Dermis blood vessel endothelial cell (primary cell): ENCODE data around the gene STIM1. TPM values are rescaled to one million over a fixed set of nuclear protein-coding genes. Genes with fewer than 3 reads are reported as not detected.
"Not testable (repeated sequence)": the region's sequence is repeated elsewhere in the genome, so short reads cannot be mapped to it uniquely, and the experiment has no call there.

Source experiments
- DNase-seq: peaks from one replicate; pipeline ENCODE4 v3.0.0; 2010
- total RNA-seq: library from RNA; depleted of rRNA; stranded (reverse); fragments of >200 nt; gene quantifications from 2 replicates; pipeline ENCODE4 v1.2.3, GENCODE V29; 2014

Gene STIM1
- total RNA-seq, 1 donor from 2014 or later = 31.5 TPM

DNA sequence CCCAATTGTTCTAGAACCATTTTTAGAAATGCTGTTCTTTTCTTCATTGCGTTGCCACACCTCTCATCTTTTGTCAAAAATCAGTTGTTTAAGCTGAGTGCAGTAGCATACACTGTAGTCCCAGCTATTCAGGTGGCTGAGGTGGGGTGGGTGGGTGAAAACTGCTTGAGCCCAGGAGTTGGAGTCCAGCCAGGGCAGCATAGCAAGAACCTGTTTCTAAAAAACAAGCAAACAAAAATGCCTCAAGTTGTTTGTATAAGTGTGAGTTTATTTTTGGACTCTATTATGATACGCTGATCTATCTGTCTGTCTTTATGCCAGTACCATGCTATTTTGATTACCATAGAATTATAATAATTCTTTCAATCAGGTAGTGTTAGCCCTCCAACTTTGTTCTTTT lies 176.6 kb downstream of the STIM1 start:
- no peak for DNase-seq

- DNase-seq = no peak
These were observed 180.5 kb downstream of the STIM1 start for GRCh38 chr11:4035985-4036384.

GRCh38 chr11:4039011-4039410 lies 183.5 kb downstream of the STIM1 start:
- no peak for DNase-seq

- no peak for DNase-seq
These were observed 185.0 kb downstream of the STIM1 start for GRCh38 chr11:4040461-4040860.

DNA sequence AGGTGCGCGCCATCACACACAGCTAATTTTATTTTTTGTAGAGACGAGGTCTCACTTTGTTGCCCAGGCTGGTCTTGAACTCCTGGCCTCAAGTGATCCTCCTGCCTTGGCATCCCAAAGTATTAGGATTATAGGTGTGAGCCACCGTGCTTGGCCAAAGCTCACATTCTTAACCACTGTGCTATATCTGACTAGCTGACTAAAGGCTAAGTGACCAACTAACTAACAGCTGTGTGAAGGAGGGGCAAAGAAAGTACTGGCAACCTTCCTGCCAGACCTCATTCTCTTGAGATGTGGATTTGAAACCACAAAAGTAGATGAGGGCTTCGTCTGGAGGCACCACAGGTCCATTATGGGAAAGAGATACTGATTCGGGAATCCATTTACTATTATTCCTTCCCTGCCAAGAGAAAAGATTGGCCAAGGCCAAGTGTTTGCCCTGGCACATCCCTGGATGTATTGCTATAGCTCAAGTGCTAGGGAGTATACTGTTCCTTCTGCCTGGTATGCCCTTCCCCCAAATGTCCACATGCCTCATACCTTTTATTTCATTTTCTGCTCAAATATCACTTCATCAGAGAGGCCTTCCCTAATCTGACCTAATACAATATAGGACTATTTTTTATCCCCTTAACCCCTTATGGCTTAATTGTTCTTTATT lies 186.4 kb downstream of the STIM1 start:
- DNase-seq = no peak

GRCh38 chr11:4044976-4045646 lies 189.6 kb downstream of the STIM1 start:
- DNase-seq = no peak

GRCh38 chr11:4048340-4048739 lies 192.9 kb downstream of the STIM1 start:
- no peak for DNase-seq

DNA sequence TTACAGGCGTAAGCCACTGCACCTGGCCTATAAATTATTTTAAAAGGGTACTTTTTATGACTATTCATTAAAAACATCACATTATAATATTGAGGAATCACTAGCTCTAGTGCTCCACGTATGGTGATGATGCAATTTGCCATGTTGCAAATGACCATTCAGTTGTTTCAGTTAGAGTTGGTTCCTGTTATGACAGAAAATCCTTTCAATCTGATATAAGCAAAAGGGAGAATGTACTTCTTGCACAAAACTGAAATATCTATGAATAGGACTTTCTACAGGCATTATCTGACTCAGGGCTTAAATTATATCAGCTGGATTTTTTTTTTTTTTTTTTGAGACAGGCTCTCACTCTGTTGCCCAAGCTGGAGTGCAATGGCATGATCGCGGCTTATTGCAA lies 193.5 kb downstream of the STIM1 start:
- no peak for DNase-seq

DNA sequence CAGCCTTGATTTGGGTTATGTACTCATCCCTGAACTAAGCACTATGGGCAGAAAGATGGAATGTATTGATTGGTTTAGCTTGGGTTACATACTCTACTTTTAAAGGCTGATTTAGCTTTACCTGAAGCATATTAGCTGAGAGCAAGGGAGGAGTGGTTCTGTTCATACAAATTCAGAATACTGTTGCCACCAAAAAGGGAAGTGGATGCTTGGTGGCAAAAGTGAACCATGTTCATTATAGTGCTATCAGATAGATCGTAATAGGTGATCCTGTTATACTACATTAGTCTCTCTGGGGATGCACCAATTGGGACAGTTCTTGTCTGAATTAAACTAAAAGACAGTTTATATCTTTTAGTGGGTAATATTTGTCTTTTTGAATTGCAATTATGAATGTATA lies 194.7 kb downstream of the STIM1 start:
- no peak for DNase-seq

DNA sequence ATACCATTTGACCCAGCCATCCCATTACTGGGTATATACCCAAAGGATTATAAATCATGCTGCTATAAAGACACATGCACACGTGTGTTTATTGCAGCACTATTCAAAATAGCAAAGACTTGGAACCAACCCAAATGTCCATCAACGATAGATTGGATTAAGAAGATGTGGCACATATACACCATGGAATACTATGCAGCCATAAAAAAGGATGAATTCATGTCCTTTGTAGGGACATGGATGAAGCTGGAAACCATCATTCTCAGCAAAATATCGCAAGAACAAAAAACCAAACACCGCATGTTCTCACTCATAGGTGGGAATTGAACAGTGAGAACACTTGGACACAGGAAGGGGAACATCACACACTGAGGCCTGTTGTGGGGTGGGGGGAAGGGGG lies 197.7 kb downstream of the STIM1 start:
- DNase-seq = not testable (repeated sequence)

DNA sequence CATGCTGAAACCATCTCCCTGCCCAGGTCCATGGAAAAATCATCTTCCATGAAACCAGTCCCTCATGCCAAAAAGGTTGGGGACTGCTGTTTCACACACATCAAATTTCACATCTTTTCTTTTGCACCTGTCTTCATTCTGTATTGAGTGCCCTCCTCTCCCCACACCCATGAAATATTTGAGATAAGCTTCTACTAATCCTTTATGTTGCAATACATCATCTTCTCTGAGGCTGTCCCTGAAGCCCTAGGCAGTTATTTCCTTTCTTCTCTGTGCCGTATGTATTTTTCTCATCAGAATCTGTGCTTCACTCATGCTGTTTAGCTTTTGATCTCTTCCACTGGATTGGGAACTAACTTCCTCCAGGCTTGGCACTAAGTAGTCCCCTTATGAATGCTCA lies 199.2 kb downstream of the STIM1 start:
- DNase-seq = no peak

- no peak for DNase-seq
These were observed 204.0 kb downstream of the STIM1 start for GRCh38 chr11:4059424-4059823.

GRCh38 chr11:4060182-4060923 lies 204.9 kb downstream of the STIM1 start:
- DNase-seq = peak; percentile 32

DNA sequence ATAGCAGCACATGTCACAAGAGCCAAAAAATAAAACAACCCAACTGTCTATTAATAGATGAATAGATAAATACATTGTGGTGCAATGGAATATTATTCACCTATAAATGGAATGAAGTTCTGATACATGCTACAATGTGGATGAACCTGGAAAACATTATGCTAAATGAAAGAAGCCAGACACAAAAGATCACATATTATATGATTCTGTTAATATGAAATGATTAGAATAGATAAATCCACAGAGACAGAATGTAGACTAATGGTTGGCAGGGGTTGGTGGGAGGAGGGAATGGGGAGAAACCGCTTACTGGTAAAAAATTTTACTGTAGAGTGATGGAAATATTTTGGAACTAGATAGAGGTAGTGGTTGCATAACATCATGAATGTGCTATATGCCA lies 206.2 kb downstream of the STIM1 start:
- no peak for DNase-seq

DNA sequence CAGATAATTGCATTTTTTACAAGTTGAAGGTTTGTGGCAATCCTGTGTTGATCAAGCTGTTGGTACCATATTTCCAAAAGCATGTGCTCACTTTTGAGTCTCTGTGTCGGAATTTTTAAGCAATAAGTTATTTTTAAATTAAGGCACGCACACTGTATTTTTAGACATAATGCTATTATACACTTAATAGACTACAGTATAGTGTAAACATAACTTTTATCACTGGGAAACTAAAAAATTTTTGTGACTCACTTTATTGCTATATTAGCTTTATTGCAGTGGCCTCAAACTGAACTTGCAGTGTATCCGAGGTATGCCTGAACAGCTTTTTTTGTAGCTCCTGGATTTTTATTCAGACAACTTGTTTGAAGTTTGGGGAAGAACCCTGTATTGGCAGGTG lies 207.9 kb downstream of the STIM1 start:
- DNase-seq = no peak

- no peak for DNase-seq
These were observed 209.0 kb downstream of the STIM1 start for GRCh38 chr11:4064278-4064955.

GRCh38 chr11:4065086-4065485 lies 209.6 kb downstream of the STIM1 start:
- DNase-seq = no peak

DNA sequence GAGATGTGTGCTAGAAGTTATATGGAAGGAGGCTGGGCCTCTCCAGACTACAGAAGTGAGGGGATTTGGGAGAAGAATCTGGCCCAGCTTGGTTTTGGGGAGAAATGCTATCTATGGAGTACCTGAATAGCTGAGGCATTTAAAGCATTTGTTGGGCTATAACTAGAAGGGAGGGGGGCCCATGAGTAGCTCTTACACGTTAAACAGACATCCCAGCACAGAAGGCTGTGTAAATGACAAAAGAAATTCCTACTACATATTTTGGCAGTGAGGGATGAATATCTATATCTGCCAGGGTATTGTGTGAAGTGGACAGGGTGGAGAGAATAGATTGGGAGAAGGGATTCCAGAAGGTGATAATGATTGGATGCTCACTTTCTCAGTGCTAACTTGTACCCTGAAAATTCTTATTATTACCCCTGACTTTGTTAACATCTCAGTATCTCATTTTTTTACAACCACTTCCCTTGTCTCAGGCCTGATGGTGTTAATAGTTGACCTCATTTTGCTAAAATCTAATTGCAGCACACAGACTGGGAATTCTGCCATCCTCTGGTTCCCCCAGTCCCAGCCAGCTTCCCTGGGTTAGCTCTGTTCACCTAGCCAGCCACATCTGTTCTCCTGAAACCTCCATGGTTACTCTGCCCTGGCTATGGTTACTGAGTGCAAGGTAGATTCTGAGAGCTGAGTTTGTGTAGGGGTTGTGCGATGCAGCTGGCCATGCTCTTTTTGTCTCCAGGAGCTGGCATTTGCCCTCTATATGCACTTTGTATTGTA lies 210.3 kb downstream of the STIM1 start:
- DNase-seq = no peak

GRCh38 chr11:4066910-4067309 lies 211.4 kb downstream of the STIM1 start:
- DNase-seq = no peak

GRCh38 chr11:4068962-4069361 lies 213.5 kb downstream of the STIM1 start:
- DNase-seq = no peak

- DNase-seq = no peak
These were observed 215.9 kb downstream of the STIM1 start for GRCh38 chr11:4071325-4071724.

- DNase-seq = no peak
These were observed 216.4 kb downstream of the STIM1 start for GRCh38 chr11:4071914-4072313.
